ENCODE results near the gene ANKRD37.

- TF ChIP-seq TCF4 (CRISPR knock-in tag; IDR thresholded peaks at IDR 0.05; ENCODE audit: borderline replicate concordance) (no peak), ZNF565 (CRISPR knock-in tag; conservative IDR thresholded peaks at IDR 0.05; ENCODE audit: low read depth) (no peak), BACH2 (CRISPR knock-in tag; IDR thresholded peaks at IDR 0.05; ENCODE audit: borderline replicate concordance) (no peak), SNAI2 (CRISPR knock-in tag; IDR thresholded peaks at IDR 0.05) (no peak), ZNF70 (CRISPR knock-in tag; IDR thresholded peaks at IDR 0.05) (no peak), ZNF8 (CRISPR knock-in tag; IDR thresholded peaks at IDR 0.05) (no peak), ZFP3 (CRISPR knock-in tag; IDR thresholded peaks at IDR 0.05) (no peak), ARNTL (CRISPR knock-in tag; IDR thresholded peaks at IDR 0.05; ENCODE audit: borderline replicate concordance, low read depth) (no peak), OSR1 (CRISPR knock-in tag; IDR thresholded peaks at IDR 0.05) (no peak), ISL1 (CRISPR knock-in tag; IDR thresholded peaks at IDR 0.05) (0 out of 2 replicates have a peak, but pooled peaks have one; percentile 2), RARB (CRISPR knock-in tag; IDR thresholded peaks at IDR 0.05) (no peak)
- TF ChIP-seq, protein P1, sequence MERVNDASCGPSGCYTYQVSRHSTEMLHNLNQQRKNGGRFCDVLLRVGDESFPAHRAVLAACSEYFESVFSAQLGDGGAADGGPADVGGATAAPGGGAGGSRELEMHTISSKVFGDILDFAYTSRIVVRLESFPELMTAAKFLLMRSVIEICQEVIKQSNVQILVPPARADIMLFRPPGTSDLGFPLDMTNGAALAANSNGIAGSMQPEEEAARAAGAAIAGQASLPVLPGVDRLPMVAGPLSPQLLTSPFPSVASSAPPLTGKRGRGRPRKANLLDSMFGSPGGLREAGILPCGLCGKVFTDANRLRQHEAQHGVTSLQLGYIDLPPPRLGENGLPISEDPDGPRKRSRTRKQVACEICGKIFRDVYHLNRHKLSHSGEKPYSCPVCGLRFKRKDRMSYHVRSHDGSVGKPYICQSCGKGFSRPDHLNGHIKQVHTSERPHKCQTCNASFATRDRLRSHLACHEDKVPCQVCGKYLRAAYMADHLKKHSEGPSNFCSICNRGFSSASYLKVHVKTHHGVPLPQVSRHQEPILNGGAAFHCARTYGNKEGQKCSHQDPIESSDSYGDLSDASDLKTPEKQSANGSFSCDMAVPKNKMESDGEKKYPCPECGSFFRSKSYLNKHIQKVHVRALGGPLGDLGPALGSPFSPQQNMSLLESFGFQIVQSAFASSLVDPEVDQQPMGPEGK (CRISPR knock-in tag; IDR thresholded peaks at IDR 0.05; ENCODE audit: borderline replicate concordance): no peak
- TF ChIP-seq, protein P2, sequence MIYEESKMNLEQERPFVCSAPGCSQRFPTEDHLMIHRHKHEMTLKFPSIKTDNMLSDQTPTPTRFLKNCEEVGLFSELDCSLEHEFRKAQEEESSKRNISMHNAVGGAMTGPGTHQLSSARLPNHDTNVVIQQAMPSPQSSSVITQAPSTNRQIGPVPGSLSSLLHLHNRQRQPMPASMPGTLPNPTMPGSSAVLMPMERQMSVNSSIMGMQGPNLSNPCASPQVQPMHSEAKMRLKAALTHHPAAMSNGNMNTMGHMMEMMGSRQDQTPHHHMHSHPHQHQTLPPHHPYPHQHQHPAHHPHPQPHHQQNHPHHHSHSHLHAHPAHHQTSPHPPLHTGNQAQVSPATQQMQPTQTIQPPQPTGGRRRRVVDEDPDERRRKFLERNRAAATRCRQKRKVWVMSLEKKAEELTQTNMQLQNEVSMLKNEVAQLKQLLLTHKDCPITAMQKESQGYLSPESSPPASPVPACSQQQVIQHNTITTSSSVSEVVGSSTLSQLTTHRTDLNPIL (CRISPR knock-in tag; IDR thresholded peaks at IDR 0.05; ENCODE audit: low read depth): no peak
These were observed 37.7 kb upstream of the ANKRD37 start for GRCh38 chr4:185358959-185359358.
